ENCODE measurements around the gene MCRIP2. TPM values are rescaled to one million over a fixed set of nuclear protein-coding genes. Genes with fewer than 3 reads are reported as not detected.

MCRIP2 gene
- total and polyA plus RNA-seq, 2 of the 8 experiments (the other 6 are each of a cell fraction or from before 2014, with no cell fraction given) = 45.4 to 75.5 TPM

DNA sequence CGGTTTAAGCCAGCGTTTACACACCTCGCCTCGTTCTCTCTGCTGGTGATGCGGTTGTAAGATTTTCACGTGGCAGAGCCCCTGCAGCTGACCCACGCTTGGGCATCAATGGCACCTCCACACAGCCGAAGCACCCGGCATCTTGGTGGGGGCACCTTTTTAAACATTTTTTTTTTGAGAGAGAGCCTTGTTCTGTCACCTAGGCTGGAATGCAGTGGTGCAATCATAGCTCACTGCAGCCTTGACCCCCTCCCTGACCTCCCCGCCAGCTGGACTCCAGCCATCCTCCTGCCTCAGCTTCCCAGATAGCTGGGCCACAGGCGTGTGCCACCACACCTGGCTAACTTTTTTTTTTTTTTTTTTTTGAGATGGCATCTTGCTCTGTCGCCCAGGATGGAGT is 12.4 kb downstream of the MCRIP2 start (continued):
- TF ChIP-seq, protein P1, sequence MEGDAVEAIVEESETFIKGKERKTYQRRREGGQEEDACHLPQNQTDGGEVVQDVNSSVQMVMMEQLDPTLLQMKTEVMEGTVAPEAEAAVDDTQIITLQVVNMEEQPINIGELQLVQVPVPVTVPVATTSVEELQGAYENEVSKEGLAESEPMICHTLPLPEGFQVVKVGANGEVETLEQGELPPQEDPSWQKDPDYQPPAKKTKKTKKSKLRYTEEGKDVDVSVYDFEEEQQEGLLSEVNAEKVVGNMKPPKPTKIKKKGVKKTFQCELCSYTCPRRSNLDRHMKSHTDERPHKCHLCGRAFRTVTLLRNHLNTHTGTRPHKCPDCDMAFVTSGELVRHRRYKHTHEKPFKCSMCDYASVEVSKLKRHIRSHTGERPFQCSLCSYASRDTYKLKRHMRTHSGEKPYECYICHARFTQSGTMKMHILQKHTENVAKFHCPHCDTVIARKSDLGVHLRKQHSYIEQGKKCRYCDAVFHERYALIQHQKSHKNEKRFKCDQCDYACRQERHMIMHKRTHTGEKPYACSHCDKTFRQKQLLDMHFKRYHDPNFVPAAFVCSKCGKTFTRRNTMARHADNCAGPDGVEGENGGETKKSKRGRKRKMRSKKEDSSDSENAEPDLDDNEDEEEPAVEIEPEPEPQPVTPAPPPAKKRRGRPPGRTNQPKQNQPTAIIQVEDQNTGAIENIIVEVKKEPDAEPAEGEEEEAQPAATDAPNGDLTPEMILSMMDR (IDR thresholded peaks at IDR 0.05; ENCODE audit: control extremely low read depth in 1 of 3, insufficient read depth in 1 of 3, low read depth in 1 of 3, low read length in 3 of 3) = no peak

All from H1 (cell line).